ENCODE results near the gene TNS1. TPM values are rescaled to one million over a fixed set of nuclear protein-coding genes. Genes with fewer than 3 reads are reported as not detected.

The TNS1 gene
- total and polyA plus RNA-seq, 2 donors = 191 to 576 TPM

GRCh38 chr2:217858519-217859491 lies 144.0 kb downstream of the TNS1 start:
- no peak overlapping the region for H3K4me3 ChIP-seq (ENCODE audit: low read depth, low read length)
- no peaks in the 10 kb centered on the region for H3K4me1 ChIP-seq (ENCODE audit: insufficient read depth)
- WGBS = 16% methylated on average over 11 of the region's 11 CpGs
- no peaks in the 10 kb centered on the region for H3K36me3 ChIP-seq (ENCODE audit: insufficient read depth)
- peak; percentile 77 for DNase-seq (ENCODE audit: extremely low spot score)
- peak overlapping the region; percentile 49 for H3K27ac ChIP-seq (ENCODE audit: low read depth)

- H3K36me3 ChIP-seq (ENCODE audit: insufficient read depth) = no peaks in the 10 kb centered on the region
- no peak overlapping the region for H3K4me3 ChIP-seq (ENCODE audit: low read depth, low read length)
- H3K27ac ChIP-seq (ENCODE audit: low read depth) = no peak overlapping the region
- H3K4me1 ChIP-seq (ENCODE audit: insufficient read depth) = no peaks in the 10 kb centered on the region
- whole genome bisulfite sequencing = 56% methylated on average over 20 of the region's 20 CpGs
- no peak for DNase-seq (ENCODE audit: extremely low spot score)
Measured at GRCh38 chr2:217857624-217858506, 144.9 kb downstream of the TNS1 start.

- Histone ChIP-seq H3K36me3 (ENCODE audit: insufficient read depth) (no peaks in the 10 kb centered on the region), H3K4me3 (ENCODE audit: low read depth, low read length) (no peak overlapping the region), H3K27ac (ENCODE audit: low read depth) (no peak overlapping the region), H3K4me1 (ENCODE audit: insufficient read depth) (no peaks in the 10 kb centered on the region)
- WGBS = 39% methylated on average over 4 of the region's 4 CpGs
- no peak for DNase-seq (ENCODE audit: extremely low spot score)
Measured at GRCh38 chr2:217856871-217857270, 145.9 kb downstream of the TNS1 start.

GRCh38 chr2:217856159-217856558 lies 146.6 kb downstream of the TNS1 start:
- Histone ChIP-seq H3K36me3 (ENCODE audit: insufficient read depth) (no peaks in the 10 kb centered on the region), H3K27ac (ENCODE audit: low read depth) (no peak overlapping the region), H3K4me1 (ENCODE audit: insufficient read depth) (no peaks in the 10 kb centered on the region), H3K4me3 (ENCODE audit: low read depth, low read length) (no peak overlapping the region)
- 83% methylated on average over 6 of the region's 6 CpGs for WGBS
- DNase-seq (ENCODE audit: extremely low spot score) = no peak

GRCh38 chr2:217854684-217855420 lies 147.9 kb downstream of the TNS1 start:
- H3K4me3 ChIP-seq (ENCODE audit: low read depth, low read length) = no peak overlapping the region
- no peak overlapping the region for H3K27ac ChIP-seq (ENCODE audit: low read depth)
- WGBS = 81% methylated on average over 7 of the region's 7 CpGs
- no peaks in the 10 kb centered on the region for H3K36me3 ChIP-seq (ENCODE audit: insufficient read depth)
- H3K4me1 ChIP-seq (ENCODE audit: insufficient read depth) = no peaks in the 10 kb centered on the region
- DNase-seq (ENCODE audit: extremely low spot score) = no peak

- H3K4me1 ChIP-seq (ENCODE audit: insufficient read depth) = no peaks in the 10 kb centered on the region
- H3K4me3 ChIP-seq (ENCODE audit: low read depth, low read length) = no peak overlapping the region
- DNase-seq (ENCODE audit: extremely low spot score) = no peak
Measured at GRCh38 chr2:217853961-217854360, 148.8 kb downstream of the TNS1 start.

GRCh38 chr2:217853301-217853881 lies 149.4 kb downstream of the TNS1 start:
- Histone ChIP-seq H3K4me3 (ENCODE audit: low read depth, low read length) (no peak overlapping the region), H3K27ac (ENCODE audit: low read depth) (no peak overlapping the region), H3K4me1 (ENCODE audit: insufficient read depth) (no peaks in the 10 kb centered on the region), H3K36me3 (ENCODE audit: insufficient read depth) (no peaks in the 10 kb centered on the region)
- DNase-seq (ENCODE audit: extremely low spot score) = no peak
- WGBS = 24% methylated on average over 6 of the region's 6 CpGs

More at GRCh38 chr2:217853961-217854360, 148.8 kb downstream of the TNS1 start:
- Histone ChIP-seq H3K36me3 (ENCODE audit: insufficient read depth) (no peaks in the 10 kb centered on the region), H3K27ac (ENCODE audit: low read depth) (no peak overlapping the region)
- WGBS = 55% methylated on average over 3 of the region's 3 CpGs

GRCh38 chr2:217852555-217853211 lies 150.1 kb downstream of the TNS1 start:
- H3K4me3 ChIP-seq (ENCODE audit: low read depth, low read length) = no peak overlapping the region
- no peak overlapping the region for H3K27ac ChIP-seq (ENCODE audit: low read depth)
- H3K4me1 ChIP-seq (ENCODE audit: insufficient read depth) = no peaks in the 10 kb centered on the region
- peaks cover 2% of the 10 kb centered on the region for H3K36me3 ChIP-seq (ENCODE audit: insufficient read depth)
- no peak for DNase-seq (ENCODE audit: extremely low spot score)
- 64% methylated on average over 9 of the region's 9 CpGs for WGBS

GRCh38 chr2:217851191-217852020 lies 151.4 kb downstream of the TNS1 start:
- no peak for DNase-seq (ENCODE audit: extremely low spot score)
- WGBS = 54% methylated on average over 2 of the region's 2 CpGs
- no peak overlapping the region for H3K4me3 ChIP-seq (ENCODE audit: low read depth, low read length)

GRCh38 chr2:217849154-217849975 lies 153.4 kb downstream of the TNS1 start:
- Histone ChIP-seq H3K27ac (ENCODE audit: low read depth) (no peak overlapping the region), H3K4me1 (ENCODE audit: insufficient read depth) (no peaks in the 10 kb centered on the region), H3K36me3 (ENCODE audit: insufficient read depth) (peaks cover 3% of the 10 kb centered on the region), H3K4me3 (ENCODE audit: low read depth, low read length) (no peak overlapping the region)
- no peak for DNase-seq (ENCODE audit: extremely low spot score)
- WGBS = 70% methylated on average over 9 of the region's 9 CpGs

More at GRCh38 chr2:217851191-217852020, 151.4 kb downstream of the TNS1 start:
- no peaks in the 10 kb centered on the region for H3K4me1 ChIP-seq (ENCODE audit: insufficient read depth)
- H3K36me3 ChIP-seq (ENCODE audit: insufficient read depth) = peaks cover 3% of the 10 kb centered on the region
- H3K27ac ChIP-seq (ENCODE audit: low read depth) = no peak overlapping the region

GRCh38 chr2:217848351-217848957 lies 154.3 kb downstream of the TNS1 start:
- Histone ChIP-seq H3K4me3 (ENCODE audit: low read depth, low read length) (no peak overlapping the region), H3K36me3 (ENCODE audit: insufficient read depth) (peaks cover 3% of the 10 kb centered on the region), H3K4me1 (ENCODE audit: insufficient read depth) (no peaks in the 10 kb centered on the region), H3K27ac (ENCODE audit: low read depth) (no peak overlapping the region)
- WGBS = 90% methylated on average over 27 of the region's 27 CpGs
- no peak for DNase-seq (ENCODE audit: extremely low spot score)

Measured in urinary bladder (tissue), 4 donors.